Prostate gland (tissue), 2 donors: ENCODE measurements around the gene SAT2. TPM values are rescaled to one million over a fixed set of nuclear protein-coding genes. Genes with fewer than 3 reads are reported as not detected.
A peak's percentile ranks its signal among the peaks of the same experiment; 100 is the strongest.

Experiments used
- DNase-seq: peaks from one replicate; pipeline ENCODE4 v3.0.0-alpha.2; 2019; ENCODE audit warnings: low spot score
- H3K27ac ChIP-seq, 2 donors: fragments of 200-600 bp; sonication (generic); 2 replicates each; pipeline ENCODE4 v1.5.1; 2017 to 2019
- H3K27me3 ChIP-seq: fragments of 200-600 bp; sonication (generic); replicated peaks from 2 replicates; pipeline ENCODE4 v1.5.1; 2019; ENCODE audit not compliant: insufficient read depth
- H3K36me3 ChIP-seq, 2 donors: fragments of 200-600 bp; sonication (generic); 1 replicate in 1 of 2; 2 replicates in 1 of 2; pipeline versions ENCODE4 v1.5.1 to v1.8.1; 2017 to 2019
- H3K4me1 ChIP-seq: fragments of 200-600 bp; sonication (generic); replicated peaks from 2 replicates; pipeline ENCODE4 v1.5.1; 2019
- H3K4me3 ChIP-seq, 2 donors: fragments of 200-600 bp; sonication (generic); 2 replicates each; pipeline ENCODE4 v1.5.1; 2017 to 2019
- H3K9me3 ChIP-seq: fragments of 200-600 bp; sonication (generic); 2 replicates; pipeline ENCODE4 v1.5.1; 2017
- POLR2A ChIP-seq: fragments of 450-650 bp; IDR thresholded peaks from one replicate; pipeline ENCODE4 v1.6.1; 2016; ENCODE audit warnings: antibody characterized with exemption, mild to moderate bottlenecking
- POLR2AphosphoS5 ChIP-seq: sonication (generic); formaldehyde crosslinking; IDR thresholded peaks from one replicate; pipeline ENCODE4 v1.6.1; 2017; ENCODE audit warnings: antibody characterized with exemption
- WGBS: methylation state at CpG from one replicate; pipeline ENCODE4 v1.1.5; 2018; 5-methylcytosine and 5-hydroxymethylcytosine counted together
- intact Hi-C: fragments of 100-400 bp; cut with DNase I; formaldehyde crosslinking; loops from one replicate; pipeline ENCODE4 v1.14.2; 2022
- total RNA-seq, 2 donors: library from RNA; depleted of rRNA; stranded (reverse); fragments of >200 nt; gene quantifications; one replicate each; pipeline ENCODE4 v1.1.0, GENCODE V29; 2016
- TF ChIP-seq, protein P1 (sequence below), 4 experiments: fragments of 200-600 bp in 2 of 4; fragments of 450-650 bp in 2 of 4; sonication (generic) in 2 of 4; IDR thresholded peaks; 1 replicate in 3 of 4; 2 replicates in 1 of 4; pipeline ENCODE4 v1.5.1; 2016 to 2019; ENCODE audit warnings: antibody characterized with exemption in 4 of 4, mild to moderate bottlenecking in 2 of 4, moderate library complexity in 2 of 4

Gene SAT2
- total RNA-seq, 2 donors from 2014 or later: 83.3 to 139 TPM

DNA sequence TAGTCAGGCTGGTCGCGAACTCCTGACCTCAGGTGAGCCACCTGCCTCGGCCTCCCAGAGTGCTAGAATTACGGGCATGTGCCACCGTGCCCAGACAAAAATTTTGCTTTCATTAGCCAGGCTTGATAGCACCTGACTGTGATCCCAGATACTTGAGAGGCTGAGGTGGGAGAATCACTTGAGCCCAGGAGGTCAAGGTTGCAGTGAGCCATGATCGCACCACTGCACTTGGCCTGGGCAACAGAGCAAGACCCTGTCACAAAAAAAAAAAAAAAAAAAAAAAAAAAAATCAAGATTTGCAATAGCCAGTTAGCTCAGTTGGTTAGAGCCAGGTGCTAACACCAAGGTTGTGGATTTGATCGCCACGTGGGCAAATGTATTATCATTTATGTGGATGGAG, 6.8 kb downstream of the SAT2 start:
- intact Hi-C loops: no loop called here
- Histone ChIP-seq H3K4me1 (no peaks in the 10 kb centered on the region), H3K9me3 (no peaks in the 10 kb centered on the region), H3K27ac (no peak overlapping the region), H3K4me3 (no peak overlapping the region), H3K27me3 (no peaks in the 10 kb centered on the region), H3K36me3 (no peaks in the 10 kb centered on the region)
- DNase-seq: no peak
- TF ChIP-seq, protein P1, sequence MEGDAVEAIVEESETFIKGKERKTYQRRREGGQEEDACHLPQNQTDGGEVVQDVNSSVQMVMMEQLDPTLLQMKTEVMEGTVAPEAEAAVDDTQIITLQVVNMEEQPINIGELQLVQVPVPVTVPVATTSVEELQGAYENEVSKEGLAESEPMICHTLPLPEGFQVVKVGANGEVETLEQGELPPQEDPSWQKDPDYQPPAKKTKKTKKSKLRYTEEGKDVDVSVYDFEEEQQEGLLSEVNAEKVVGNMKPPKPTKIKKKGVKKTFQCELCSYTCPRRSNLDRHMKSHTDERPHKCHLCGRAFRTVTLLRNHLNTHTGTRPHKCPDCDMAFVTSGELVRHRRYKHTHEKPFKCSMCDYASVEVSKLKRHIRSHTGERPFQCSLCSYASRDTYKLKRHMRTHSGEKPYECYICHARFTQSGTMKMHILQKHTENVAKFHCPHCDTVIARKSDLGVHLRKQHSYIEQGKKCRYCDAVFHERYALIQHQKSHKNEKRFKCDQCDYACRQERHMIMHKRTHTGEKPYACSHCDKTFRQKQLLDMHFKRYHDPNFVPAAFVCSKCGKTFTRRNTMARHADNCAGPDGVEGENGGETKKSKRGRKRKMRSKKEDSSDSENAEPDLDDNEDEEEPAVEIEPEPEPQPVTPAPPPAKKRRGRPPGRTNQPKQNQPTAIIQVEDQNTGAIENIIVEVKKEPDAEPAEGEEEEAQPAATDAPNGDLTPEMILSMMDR (IDR thresholded peaks at IDR 0.05): no peak
- TF ChIP-seq POLR2AphosphoS5 (no peak), POLR2A (no peak)
- WGBS: 83% methylated on average over 8 of the region's 8 CpGs

DNA sequence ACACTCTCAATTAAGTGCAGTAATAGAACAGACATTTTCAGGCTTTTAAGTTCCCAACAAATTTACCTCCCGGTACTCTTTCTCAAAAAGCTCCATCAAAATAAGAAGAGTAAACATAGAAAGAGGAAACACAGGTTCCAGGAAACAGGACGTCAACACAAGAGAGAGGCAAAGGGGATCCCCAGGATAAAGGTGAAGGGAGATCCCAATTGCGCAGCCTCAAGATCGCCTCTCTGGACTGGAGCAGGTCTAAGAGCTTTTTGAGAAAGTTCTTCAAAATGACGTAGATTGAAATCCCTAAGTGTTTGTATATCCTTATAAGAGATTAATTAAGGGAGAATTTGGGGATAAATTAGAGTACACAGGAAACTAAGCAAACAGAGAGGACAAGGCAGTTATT, 9.0 kb downstream of the SAT2 start:
- no peak for TF ChIP-seq POLR2A
- no peak for TF ChIP-seq POLR2AphosphoS5
- TF ChIP-seq, protein P1 (IDR thresholded peaks at IDR 0.05): no peak
- 71% methylated on average over 5 of the region's 5 CpGs for WGBS
- H3K27ac ChIP-seq: no peak overlapping the region
- DNase-seq: no peak
- H3K4me3 ChIP-seq: no peak overlapping the region
- intact Hi-C loops: no loop called here
- H3K4me1 ChIP-seq: no peaks in the 10 kb centered on the region
- H3K36me3 ChIP-seq: no peaks in the 10 kb centered on the region
- no peaks in the 10 kb centered on the region for H3K27me3 ChIP-seq
- no peaks in the 10 kb centered on the region for H3K9me3 ChIP-seq

DNA sequence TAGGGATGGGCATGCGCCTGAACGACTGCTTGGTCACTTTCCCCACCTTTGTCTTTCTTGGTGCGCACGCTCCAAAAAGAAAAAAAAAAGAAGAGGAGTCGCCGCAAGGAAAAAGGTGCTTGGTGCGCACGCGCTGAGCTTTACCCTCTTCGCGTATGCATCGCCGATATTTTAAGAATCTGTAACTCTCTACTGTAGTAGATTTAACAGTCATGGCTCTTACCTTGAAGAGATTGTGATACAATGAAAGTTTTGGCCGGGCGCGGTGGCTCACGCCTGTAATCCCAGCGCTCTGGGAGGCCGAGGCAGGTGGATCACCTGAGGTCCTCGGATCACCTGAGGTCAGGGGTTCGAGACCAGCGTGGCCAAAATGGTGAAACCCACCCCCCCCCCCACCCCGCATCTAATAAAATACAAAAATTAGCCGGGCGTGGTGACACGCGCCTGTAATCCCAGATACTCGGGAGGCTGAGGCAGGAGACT, 12.3 kb downstream of the SAT2 start:
- Histone ChIP-seq H3K36me3 (no peaks in the 10 kb centered on the region), H3K27ac (peak overlapping the region; percentile 86 to 97), H3K27me3 (no peaks in the 10 kb centered on the region), H3K4me1 (no peaks in the 10 kb centered on the region), H3K4me3 (peak overlapping the region; percentile 15 to 37), H3K9me3 (no peaks in the 10 kb centered on the region)
- 5% methylated on average over 28 of the region's 28 CpGs for WGBS
- DNase-seq: no peak
- TF ChIP-seq, protein P1 (IDR thresholded peaks at IDR 0.05): no peak
- TF ChIP-seq POLR2AphosphoS5: no peak
- TF ChIP-seq POLR2A: no peak
- intact Hi-C loops: no loop called here

DNA sequence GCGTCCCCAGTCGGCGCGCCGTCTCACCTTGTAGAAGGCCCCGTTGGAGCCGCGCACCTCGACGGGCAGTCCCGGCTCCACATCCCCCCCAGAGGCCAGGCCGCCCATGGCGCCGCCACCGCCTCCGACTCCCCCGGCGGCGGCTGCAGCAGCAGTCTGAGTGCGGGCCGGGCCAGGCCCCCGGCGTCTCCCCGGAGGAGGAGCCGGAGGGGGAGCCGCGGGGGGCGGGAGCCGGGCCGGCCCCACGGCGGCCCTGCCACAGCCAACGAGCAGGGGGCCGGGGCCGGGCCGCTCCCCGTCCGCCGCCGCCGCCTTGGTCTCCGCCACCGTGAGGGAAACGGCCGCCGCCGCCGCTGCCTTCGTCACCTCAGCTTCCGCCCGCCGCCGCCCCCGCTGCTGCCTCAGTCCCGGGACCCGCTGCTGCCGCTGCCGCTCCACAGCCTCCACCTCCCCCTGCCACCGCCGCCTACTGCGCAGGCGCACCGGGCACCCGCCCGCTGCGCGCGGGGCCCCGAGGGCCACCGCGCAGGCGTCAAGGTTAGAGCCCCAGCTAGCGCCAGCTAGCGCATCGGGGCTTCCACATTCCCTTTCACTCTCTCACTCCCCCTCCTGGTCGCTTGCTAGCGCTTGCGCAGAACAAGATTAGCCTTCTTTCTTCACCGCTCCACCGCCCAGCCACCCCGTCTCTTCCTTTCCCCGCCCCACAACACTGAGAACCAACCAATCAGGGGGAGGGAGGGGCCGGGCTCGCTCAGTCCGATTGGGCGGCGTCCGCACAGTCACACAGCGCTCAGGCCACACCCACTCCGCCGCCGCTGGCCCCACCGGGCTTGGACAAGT, 13.0 kb downstream of the SAT2 start, which contains the start of gene FXR2:
Gene FXR2 (minus strand): TSS at position 473 of the 840 bp plus-strand sequence. CDS start 365 bp downstream, at position 108.
- no peaks in the 10 kb centered on the region for H3K9me3 ChIP-seq
- intact Hi-C loops: no loop called here
- 1% methylated on average over 89 of the region's 93 CpGs for WGBS
- H3K27me3 ChIP-seq: no peaks in the 10 kb centered on the region
- H3K27ac ChIP-seq: peak within 1 kb of the TSS; percentile 86 to 97
- TF ChIP-seq POLR2A: peak; percentile 76
- TF ChIP-seq POLR2AphosphoS5: peak; percentile 95
- TF ChIP-seq, protein P1 (IDR thresholded peaks at IDR 0.05): peak in 3 of 4 experiments; percentile 63 to 95 (median 86)
- peak; percentile 100 for DNase-seq
- H3K4me1 ChIP-seq: no peaks in the 10 kb centered on the region
- H3K36me3 ChIP-seq: no peaks in the 10 kb centered on the region
- peak within 1 kb of the TSS; percentile 77 to 95 for H3K4me3 ChIP-seq
